ENCODE results near the gene MEF2C. TPM values are rescaled to one million over a fixed set of nuclear protein-coding genes. Genes with fewer than 3 reads are reported as not detected.

Gene MEF2C
- total RNA-seq, 2 donors from 2014 or later = 13.9 to 44.0 TPM

- 52% methylated on average over 3 of the region's 3 CpGs for WGBS
- no peak overlapping the region for H3K27ac ChIP-seq
- H3K4me3 ChIP-seq = no peak overlapping the region
- no peaks in the 10 kb centered on the region for H3K36me3 ChIP-seq
- no peaks in the 10 kb centered on the region for H3K4me1 ChIP-seq (replicated peaks)
- no peak for DNase-seq (ENCODE audit: low spot score)
- intact Hi-C loops (cut with DNase I) = no loop called here
- TF ChIP-seq POLR2AphosphoS5 (IDR thresholded peaks at IDR 0.05) (no peak), CTCF (IDR thresholded peaks at IDR 0.05) (no peak), POLR2A (IDR thresholded peaks at IDR 0.05) (no peak)
- no peaks in the 10 kb centered on the region for H3K9me3 ChIP-seq
- H3K27me3 ChIP-seq (replicated peaks; ENCODE audit: insufficient read depth) = no peaks in the 10 kb centered on the region
Observed at GRCh38 chr5:88769165-88769564, 113.8 kb downstream of the MEF2C start.

- H3K9me3 ChIP-seq = no peaks in the 10 kb centered on the region
- H3K27me3 ChIP-seq (replicated peaks; ENCODE audit: insufficient read depth) = no peaks in the 10 kb centered on the region
- H3K36me3 ChIP-seq = no peaks in the 10 kb centered on the region
- H3K4me1 ChIP-seq (replicated peaks) = no peaks in the 10 kb centered on the region
- TF ChIP-seq CTCF (IDR thresholded peaks at IDR 0.05) (no peak), POLR2A (IDR thresholded peaks at IDR 0.05) (no peak), POLR2AphosphoS5 (IDR thresholded peaks at IDR 0.05) (no peak)
- H3K4me3 ChIP-seq = no peak overlapping the region
- no peak overlapping the region for H3K27ac ChIP-seq
- no peak for DNase-seq (ENCODE audit: low spot score)
- WGBS = 86% methylated on average over 3 of the region's 3 CpGs
- intact Hi-C loops (cut with DNase I) = no loop called here
Observed at GRCh38 chr5:88768411-88768810, 114.6 kb downstream of the MEF2C start.

DNA sequence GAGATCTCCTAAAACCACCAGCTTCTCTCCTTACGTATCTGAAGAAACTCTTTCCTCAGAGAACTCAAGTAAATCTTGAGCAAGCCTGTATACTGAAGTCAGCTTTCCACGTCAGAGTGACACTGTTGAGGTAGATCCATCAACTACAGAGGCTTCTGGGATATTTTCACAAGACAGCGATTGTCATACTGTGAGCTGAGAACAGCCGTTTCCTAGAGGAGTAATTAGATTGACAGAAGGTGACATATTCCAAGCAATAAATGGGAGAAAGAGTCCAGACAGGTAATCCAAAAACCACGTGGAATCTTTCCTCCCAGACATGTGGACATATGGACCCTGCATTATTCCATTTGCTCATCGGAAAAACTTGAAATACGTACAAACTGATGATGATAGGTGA, 117.2 kb downstream of the MEF2C start:
- Histone ChIP-seq H3K27me3 (replicated peaks; ENCODE audit: insufficient read depth) (no peaks in the 10 kb centered on the region), H3K4me1 (replicated peaks) (no peaks in the 10 kb centered on the region), H3K4me3 (no peak overlapping the region), H3K9me3 (no peaks in the 10 kb centered on the region), H3K36me3 (no peaks in the 10 kb centered on the region), H3K27ac (no peak overlapping the region)
- 87% methylated on average over 7 of the region's 7 CpGs for WGBS
- DNase-seq (ENCODE audit: low spot score) = no peak
- no peak for TF ChIP-seq POLR2A (IDR thresholded peaks at IDR 0.05)
- no peak for TF ChIP-seq POLR2AphosphoS5 (IDR thresholded peaks at IDR 0.05)
- no peak for TF ChIP-seq CTCF (IDR thresholded peaks at IDR 0.05)
- intact Hi-C loops (cut with DNase I) = no loop called here

GRCh38 chr5:88765171-88765570, 117.8 kb downstream of the MEF2C start:
- H3K9me3 ChIP-seq = no peaks in the 10 kb centered on the region
- H3K27me3 ChIP-seq (replicated peaks; ENCODE audit: insufficient read depth) = no peaks in the 10 kb centered on the region
- WGBS = 60% methylated on average over 2 of the region's 2 CpGs
- TF ChIP-seq CTCF (IDR thresholded peaks at IDR 0.05) (no peak), POLR2AphosphoS5 (IDR thresholded peaks at IDR 0.05) (no peak), POLR2A (IDR thresholded peaks at IDR 0.05) (no peak)
- H3K27ac ChIP-seq = no peak overlapping the region
- no peaks in the 10 kb centered on the region for H3K36me3 ChIP-seq
- intact Hi-C loops (cut with DNase I) = no loop called here
- no peak for DNase-seq (ENCODE audit: low spot score)
- no peaks in the 10 kb centered on the region for H3K4me1 ChIP-seq (replicated peaks)
- H3K4me3 ChIP-seq = no peak overlapping the region

DNA sequence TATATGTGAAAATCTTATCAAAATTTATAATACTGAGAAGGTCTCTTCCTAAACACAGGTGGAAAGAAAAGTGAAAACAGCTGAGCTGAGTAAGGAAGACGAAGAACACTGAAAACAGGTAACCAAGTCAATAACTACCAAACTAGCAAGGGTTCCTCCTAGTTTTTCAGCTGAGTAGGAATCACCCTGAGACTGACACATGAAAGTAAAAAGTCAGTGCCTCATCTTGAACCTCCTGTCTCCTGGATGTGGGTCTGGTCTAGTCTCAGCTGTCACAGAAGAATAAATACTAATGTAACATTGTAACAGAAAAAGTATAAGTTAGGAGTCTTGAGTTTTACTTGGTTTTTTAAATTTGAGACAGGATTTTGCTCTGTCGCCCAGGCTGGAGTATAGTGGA, 121.0 kb downstream of the MEF2C start:
- H3K27ac ChIP-seq = no peak overlapping the region
- no peak for TF ChIP-seq POLR2A (IDR thresholded peaks at IDR 0.05)
- TF ChIP-seq POLR2AphosphoS5 (IDR thresholded peaks at IDR 0.05) = no peak
- TF ChIP-seq CTCF (IDR thresholded peaks at IDR 0.05) = no peak
- no peaks in the 10 kb centered on the region for H3K27me3 ChIP-seq (replicated peaks; ENCODE audit: insufficient read depth)
- no peak overlapping the region for H3K4me3 ChIP-seq
- DNase-seq (ENCODE audit: low spot score) = no peak
- H3K36me3 ChIP-seq = no peaks in the 10 kb centered on the region
- WGBS = 94% methylated on average over 2 of the region's 2 CpGs
- no peaks in the 10 kb centered on the region for H3K4me1 ChIP-seq (replicated peaks)
- intact Hi-C loops (cut with DNase I) = no loop called here
- no peaks in the 10 kb centered on the region for H3K9me3 ChIP-seq
